ENCODE data around the gene USP6NL.

Gene USP6NL

GRCh38 chr10:11551104-11551503 lies 60.3 kb downstream of the USP6NL start:
- no peak for DNase-seq (ENCODE audit: low read depth)

DNA sequence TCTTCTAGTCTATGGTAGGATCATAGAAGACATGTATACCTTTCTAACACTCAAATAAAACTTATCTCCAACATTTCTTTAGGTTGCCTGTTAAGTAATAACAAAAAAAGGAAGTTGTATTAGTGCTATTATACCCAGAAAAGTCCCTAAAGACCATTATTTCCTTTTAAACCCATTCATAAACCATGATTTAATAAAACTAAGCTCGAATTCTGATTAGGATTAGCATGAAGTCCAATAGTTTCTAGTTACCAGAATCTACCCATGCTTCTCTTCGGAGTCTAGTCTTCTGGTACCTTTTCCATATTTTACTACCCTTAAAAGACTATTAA lies 62.7 kb downstream of the USP6NL start:
- no peak for DNase-seq (ENCODE audit: low read depth)

- DNase-seq (ENCODE audit: low read depth): no peak
These were observed 63.2 kb downstream of the USP6NL start for GRCh38 chr10:11548065-11548767.

GRCh38 chr10:11546581-11546980 lies 64.9 kb downstream of the USP6NL start:
- no peak for DNase-seq (ENCODE audit: low read depth)

- no peak for DNase-seq (ENCODE audit: low read depth)
These were observed 70.2 kb downstream of the USP6NL start for GRCh38 chr10:11541296-11541695.

DNA sequence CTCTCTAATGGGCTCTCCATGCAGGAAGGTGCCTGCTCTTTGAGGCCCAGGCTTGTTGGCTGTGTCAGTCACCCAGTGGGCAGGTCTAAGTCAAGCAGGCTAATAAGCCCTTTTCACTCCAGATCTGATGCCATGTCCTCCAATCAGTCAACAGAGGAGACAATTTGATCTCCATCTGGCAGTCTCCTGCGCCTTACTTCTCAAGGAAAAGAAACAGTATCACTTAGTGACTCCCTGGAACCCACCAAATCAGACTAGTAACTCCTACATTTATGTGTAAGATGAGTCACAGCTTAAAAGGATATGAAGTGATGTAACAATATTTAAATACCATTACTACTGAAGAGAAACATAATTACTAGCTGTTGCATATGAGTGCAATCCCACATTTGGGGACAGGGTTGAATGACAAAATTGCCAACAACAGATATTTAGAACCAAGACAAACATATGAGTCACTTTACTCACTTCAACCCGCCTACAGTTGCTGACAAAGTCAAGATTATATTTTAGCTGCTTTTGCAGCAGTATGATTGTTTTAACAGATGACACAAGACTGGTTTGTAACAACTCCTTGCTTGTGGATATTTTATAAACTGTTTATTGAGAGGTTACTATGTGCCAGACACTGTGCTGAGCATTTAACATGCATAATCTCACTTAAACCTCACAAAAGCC lies 72.1 kb downstream of the USP6NL start:
- DNase-seq (ENCODE audit: low read depth): no peak

GRCh38 chr10:11538834-11539190 lies 72.6 kb downstream of the USP6NL start:
- no peak for DNase-seq (ENCODE audit: low read depth)

DNA sequence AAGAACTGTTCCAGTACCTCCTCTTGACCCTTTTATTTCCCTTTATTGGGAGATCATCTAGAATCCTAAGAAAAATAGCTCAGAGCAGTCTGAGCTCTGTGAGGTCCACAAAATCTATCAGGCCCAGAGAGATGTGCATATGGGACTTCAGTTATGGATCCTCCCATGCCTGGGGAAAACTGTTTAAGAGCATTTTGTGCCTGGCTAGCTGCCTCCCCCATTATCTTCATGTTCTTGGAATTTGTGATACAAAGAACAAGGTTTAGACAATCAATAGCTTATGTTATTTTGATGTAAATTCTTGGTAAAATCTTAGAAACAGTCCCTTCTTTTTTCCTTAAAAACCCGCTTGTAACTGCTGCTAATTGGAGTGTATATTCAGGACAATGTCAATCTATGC lies 75.2 kb downstream of the USP6NL start:
- DNase-seq (ENCODE audit: low read depth): no peak

DNA sequence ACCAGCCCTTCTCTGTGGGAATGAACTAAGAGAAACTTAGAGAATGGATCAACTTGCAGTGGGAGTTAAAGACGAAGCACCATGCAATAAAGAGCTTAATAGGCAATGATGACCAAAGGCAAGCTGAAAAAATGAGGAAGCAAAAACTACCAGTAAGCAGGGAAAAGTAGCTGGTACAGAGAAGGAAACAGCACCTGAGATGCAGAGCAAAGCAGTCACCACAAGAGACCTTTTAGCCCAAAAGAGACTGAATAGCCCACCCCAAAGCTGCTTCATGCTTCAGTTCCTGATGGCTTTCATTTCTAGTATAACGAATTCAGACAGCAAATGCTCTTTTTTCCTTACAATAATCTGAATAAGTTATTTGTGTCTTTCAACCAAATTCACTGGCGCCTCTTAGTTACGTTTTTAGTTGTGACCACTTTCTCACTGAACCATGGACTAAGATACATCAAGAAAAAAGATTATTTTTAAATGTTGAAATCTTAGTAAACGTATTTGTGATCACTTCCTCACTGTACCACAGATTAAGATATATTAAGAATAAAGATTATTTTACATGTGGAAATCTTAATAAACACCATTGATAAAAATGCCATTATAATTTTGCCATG lies 76.0 kb downstream of the USP6NL start:
- DNase-seq (ENCODE audit: low read depth): no peak

- peak; percentile 21 for DNase-seq (ENCODE audit: low read depth)
These were observed 78.1 kb downstream of the USP6NL start for GRCh38 chr10:11533328-11533781.

GRCh38 chr10:11532306-11532705 lies 79.1 kb downstream of the USP6NL start:
- DNase-seq (ENCODE audit: low read depth): no peak

- no peak for DNase-seq (ENCODE audit: low read depth)
These were observed 80.6 kb downstream of the USP6NL start for GRCh38 chr10:11530806-11531205.

DNA sequence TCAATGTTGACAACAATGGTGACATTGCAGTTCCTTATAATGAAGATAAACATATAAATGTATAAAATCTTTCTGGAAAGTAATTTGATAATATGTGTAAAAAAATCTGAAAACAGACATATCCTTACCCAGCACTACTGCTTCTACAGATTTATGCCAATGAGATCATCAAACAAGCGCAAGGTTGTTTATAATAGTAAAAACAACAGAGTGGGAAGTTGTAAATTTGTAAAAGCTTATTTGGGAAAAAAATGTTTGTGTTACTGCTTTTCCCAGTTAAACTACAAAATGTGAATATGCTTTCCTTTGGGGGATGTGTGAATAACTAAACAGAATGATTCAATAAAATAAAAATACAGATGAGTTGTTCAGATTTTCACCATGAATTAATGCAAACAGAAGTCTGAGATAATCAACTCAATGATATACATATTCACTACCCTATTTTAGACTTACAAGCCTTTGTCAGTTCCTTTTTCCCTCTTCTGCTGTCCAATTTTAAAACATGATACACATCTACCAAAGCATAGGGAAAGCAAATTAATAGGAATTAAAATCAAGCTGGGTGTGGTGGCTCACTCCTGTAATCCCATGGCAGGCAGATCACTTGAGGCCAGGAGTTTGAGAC lies 82.1 kb downstream of the USP6NL start:
- DNase-seq (ENCODE audit: low read depth): no peak

GRCh38 chr10:11528286-11528685 lies 83.2 kb downstream of the USP6NL start:
- DNase-seq (ENCODE audit: low read depth): no peak

DNA sequence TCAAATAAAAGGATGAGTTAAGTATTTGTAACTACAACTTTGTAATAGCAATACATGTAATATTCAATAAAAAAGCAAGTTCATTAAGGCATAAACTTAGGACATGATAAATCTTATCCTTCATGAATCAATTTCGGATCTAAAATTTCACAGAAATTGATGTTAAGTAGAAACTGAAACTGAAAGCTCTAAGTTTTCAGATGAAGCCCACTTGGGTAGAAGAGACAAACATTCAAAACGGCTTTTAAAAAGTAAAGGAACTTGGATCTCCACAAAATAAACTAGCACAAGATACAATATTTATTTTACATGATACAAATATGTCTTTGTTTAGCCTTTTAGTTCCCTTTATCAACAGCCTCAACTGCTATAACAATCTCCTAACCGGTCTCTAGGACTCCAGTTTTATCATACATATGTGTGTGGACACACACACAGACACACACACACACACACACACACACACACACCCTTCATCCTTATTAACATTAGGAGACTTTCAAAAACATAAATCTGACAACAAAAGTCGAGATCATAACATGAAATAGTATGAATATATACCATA lies 83.7 kb downstream of the USP6NL start:
- no peak for DNase-seq (ENCODE audit: low read depth)

- DNase-seq (ENCODE audit: low read depth): no peak
These were observed 84.4 kb downstream of the USP6NL start for GRCh38 chr10:11527068-11527467.

- no peak for DNase-seq (ENCODE audit: low read depth)
These were observed 85.9 kb downstream of the USP6NL start for GRCh38 chr10:11525503-11525902.

DNA sequence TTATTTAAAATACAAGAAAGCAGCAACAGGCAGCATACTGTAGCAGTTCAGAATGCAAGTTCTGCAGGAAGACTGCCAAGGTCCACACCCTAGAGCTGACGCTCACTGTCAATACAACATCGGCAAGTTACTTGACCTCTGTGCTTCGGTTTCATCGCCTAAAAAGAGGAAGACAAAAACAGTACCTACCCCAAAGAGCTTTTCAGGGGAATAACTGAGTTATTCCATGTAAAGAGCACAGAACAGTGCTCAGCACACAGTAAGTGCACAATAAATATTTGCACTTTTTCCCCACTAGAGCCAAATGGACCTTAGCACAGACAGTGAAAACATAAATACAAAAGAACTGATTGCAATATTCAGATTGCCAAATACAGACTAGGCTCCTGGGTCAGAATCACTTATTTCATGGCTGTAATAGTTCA lies 88.6 kb downstream of the USP6NL start:
- no peak for DNase-seq (ENCODE audit: low read depth)

DNA sequence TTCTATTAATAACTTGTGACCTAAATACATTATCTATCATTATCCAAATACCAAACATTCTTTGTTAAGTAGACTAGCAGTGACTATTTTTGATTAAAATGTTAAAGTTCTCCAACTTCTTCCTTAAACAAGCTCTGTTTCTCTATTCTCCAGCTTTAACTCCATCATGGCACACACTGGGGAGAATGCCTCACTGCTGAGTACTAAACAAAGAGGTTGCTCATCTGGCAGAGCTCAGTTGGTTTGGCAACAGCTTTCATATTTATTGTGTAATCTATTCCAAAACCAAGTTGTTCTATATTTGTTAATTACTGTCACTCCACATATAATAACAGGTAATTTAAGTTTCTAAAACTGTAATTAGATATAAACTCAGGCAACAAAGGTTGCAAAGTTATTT lies 89.6 kb downstream of the USP6NL start:
- DNase-seq (ENCODE audit: low read depth): no peak

GRCh38 chr10:11520892-11521291 lies 90.6 kb downstream of the USP6NL start:
- DNase-seq (ENCODE audit: low read depth): no peak

- no peak for DNase-seq (ENCODE audit: low read depth)
These were observed 94.3 kb downstream of the USP6NL start for GRCh38 chr10:11517150-11517549.

DNA sequence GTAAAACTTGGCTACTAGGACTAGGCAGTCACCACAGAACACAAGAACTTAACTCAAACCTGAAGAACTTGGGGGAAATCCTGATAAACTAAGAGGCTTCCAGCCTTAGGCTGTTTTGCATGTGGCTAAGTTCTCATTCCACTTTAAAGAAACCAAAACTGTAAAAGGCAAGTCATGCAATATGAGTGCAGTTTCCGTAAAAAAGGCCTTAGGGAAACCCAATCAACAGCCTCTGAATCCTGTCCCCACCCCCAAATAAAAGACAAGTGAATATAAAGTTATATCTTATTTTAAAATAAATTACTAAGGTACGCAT lies 95.1 kb downstream of the USP6NL start:
- DNase-seq (ENCODE audit: low read depth): no peak
